IMR-90 (cell line): ENCODE results near the gene RORC. TPM values are rescaled to one million over a fixed set of nuclear protein-coding genes. Genes with fewer than 3 reads are reported as not detected.

Experiments
- ATAC-seq: fragments of 200-7000 bp; cut with Tn5 transposase; 2 replicates; pipeline ENCODE4 v1.9.1; 2020; ENCODE audit warnings: low read depth, mild to moderate bottlenecking, moderate library complexity
- BruUV-seq: library from RNA; stranded (reverse); fragments of 400-500 nt; replicated peaks from 2 replicates; lab custom pipeline; 2021; lab: Mats Ljungman, UMichigan
- CTCF ChIA-PET: fragments of 300-600 bp; formaldehyde crosslinking; extraction: SDS; loops from one replicate; lab custom pipeline; 2021; ENCODE audit warnings: antibody characterized with exemption; lab: Yijun Ruan, JAX
- POLR2A ChIA-PET: fragments of 300-600 bp; sonication (Branson Sonifier 250); formaldehyde crosslinking; loops from one replicate; lab custom pipeline; 2022; ENCODE audit warnings: antibody characterized with exemption; ENCODE audit not compliant: unreplicated experiment; lab: Charles Lee
- DNase-seq: peaks from one replicate; pipeline ENCODE4 v3.0.0; 2013
- H2AFZ ChIP-seq: replicated peaks from 2 replicates; pipeline ENCODE3; 2013; ENCODE audit warnings: low read length, mild to moderate bottlenecking; ENCODE audit not compliant: poor library complexity
- H2AK5ac ChIP-seq: 2 replicates; pipeline ENCODE4 v1.6.1; 2013; ENCODE audit warnings: low read depth, low read length, inconsistent platforms
- H2AK9ac ChIP-seq: replicated peaks from 2 replicates; pipeline ENCODE3; 2013; ENCODE audit warnings: mild to moderate bottlenecking, low read depth, low read length, moderate library complexity; ENCODE audit not compliant: poor library complexity
- H2BK120ac ChIP-seq: 2 replicates; pipeline ENCODE4 v1.6.1; 2013; ENCODE audit warnings: low read depth, low read length, inconsistent platforms
- H2BK15ac ChIP-seq: 3 replicates; pipeline ENCODE4 v1.6.1; 2013; ENCODE audit warnings: low read depth, low read length, inconsistent platforms
- H2BK20ac ChIP-seq: 2 replicates; pipeline ENCODE4 v1.6.1; 2013; ENCODE audit warnings: low read depth, mild to moderate bottlenecking, inconsistent platforms, low read length, moderate library complexity
- H2BK5ac ChIP-seq: 2 replicates; pipeline ENCODE4 v1.6.1; 2013; ENCODE audit warnings: mild to moderate bottlenecking, low read depth, low read length, inconsistent platforms; ENCODE audit not compliant: poor library complexity, severe bottlenecking
- H3K14ac ChIP-seq: replicated peaks from 2 replicates; pipeline ENCODE4 v1.6.1; 2013; ENCODE audit warnings: low read depth, low read length, inconsistent platforms
- H3K18ac ChIP-seq: 2 replicates; pipeline ENCODE4 v1.6.1; 2013; ENCODE audit warnings: low read depth, low read length, control low read depth
- H3K23ac ChIP-seq: 2 replicates; pipeline ENCODE4 v1.6.1; 2013; ENCODE audit warnings: low read depth, low read length, inconsistent platforms
- H3K27ac ChIP-seq: 2 replicates; pipeline ENCODE4 v1.5.1; 2013; ENCODE audit warnings: mild to moderate bottlenecking, control low read depth, low read length; ENCODE audit not compliant: insufficient read depth
- H3K27me3 ChIP-seq: 2 replicates; pipeline ENCODE4 v1.6.1; 2013; ENCODE audit warnings: low read length; ENCODE audit not compliant: control insufficient read depth, insufficient read depth
- H3K36me3 ChIP-seq: 2 replicates; pipeline ENCODE4 v1.6.1; 2013; ENCODE audit warnings: low read length, mixed read lengths; ENCODE audit not compliant: control insufficient read depth, insufficient read depth
- H3K4ac ChIP-seq: 2 replicates; pipeline ENCODE4 v1.6.1; 2013; ENCODE audit warnings: low read depth, low read length, inconsistent platforms
- H3K4me1 ChIP-seq: 2 replicates; pipeline ENCODE4 v1.6.1; 2013; ENCODE audit warnings: low read length, mixed read lengths; ENCODE audit not compliant: control insufficient read depth, insufficient read depth
- H3K4me2 ChIP-seq: 2 replicates; pipeline ENCODE4 v1.6.1; 2013; ENCODE audit warnings: low read depth, mild to moderate bottlenecking, control low read depth, low read length, moderate library complexity
- H3K4me3 ChIP-seq: 2 replicates; pipeline ENCODE4 v1.5.1; 2013; ENCODE audit warnings: low read depth, mild to moderate bottlenecking, control low read depth, low read length, moderate library complexity; ENCODE audit not compliant: insufficient read depth
- H3K56ac ChIP-seq: 2 replicates; pipeline ENCODE4 v1.6.1; 2013; ENCODE audit warnings: low read length, inconsistent platforms; ENCODE audit not compliant: insufficient read depth; ENCODE audit errors: extremely low read depth
- H3K79me1 ChIP-seq, 2 experiments: 2 replicates each; pipeline ENCODE4 v1.6.1; 2013; ENCODE audit warnings: low read length in 2 of 2, inconsistent platforms in 1 of 2, low read depth in 1 of 2
- H3K9ac ChIP-seq: 2 replicates; pipeline ENCODE4 v1.6.1; 2013; ENCODE audit warnings: low read depth, low read length, control low read depth
- H3K9me1 ChIP-seq: 2 replicates; pipeline ENCODE4 v1.6.1; 2013; ENCODE audit warnings: low read length, inconsistent platforms; ENCODE audit not compliant: insufficient read depth
- H3K9me3 ChIP-seq: 2 replicates; pipeline ENCODE4 v1.6.1; 2013; ENCODE audit warnings: low read length; ENCODE audit not compliant: control insufficient read depth, insufficient read depth
- H4K20me1 ChIP-seq: 2 replicates; pipeline ENCODE4 v1.6.1; 2013; ENCODE audit warnings: low read length, inconsistent platforms; ENCODE audit not compliant: insufficient read depth
- H4K5ac ChIP-seq: 2 replicates; pipeline ENCODE4 v1.6.1; 2013; ENCODE audit warnings: mild to moderate bottlenecking, low read depth, low read length, control low read depth
- H4K8ac ChIP-seq, 2 experiments: 2 replicates each; pipeline ENCODE4 v1.6.1; 2013; ENCODE audit warnings: low read depth in 2 of 2, low read length in 2 of 2, control low read depth in 1 of 2, inconsistent platforms in 1 of 2
- H4K91ac ChIP-seq: 2 replicates; pipeline ENCODE4 v1.6.1; 2013; ENCODE audit warnings: low read depth, low read length, inconsistent platforms; ENCODE audit not compliant: insufficient read depth
- BHLHE40 ChIP-seq: fragments of 150-350 bp; IDR thresholded peaks from 2 replicates; pipeline ENCODE4 v1.6.1; 2016; ENCODE audit warnings: mild to moderate bottlenecking, low read depth, low read length
- MAZ ChIP-seq: IDR thresholded peaks from 2 replicates; pipeline ENCODE4 v1.6.1; 2012; ENCODE audit warnings: low read depth, mild to moderate bottlenecking, low read length, improper control_type of control experiment, moderate library complexity, borderline replicate concordance
- SMC3 ChIP-seq: fragments of 150-350 bp; IDR thresholded peaks from 2 replicates; pipeline ENCODE4 v1.6.1; 2016; ENCODE audit warnings: low read depth, mild to moderate bottlenecking, antibody characterized with exemption, low read length, moderate library complexity
- USF2 ChIP-seq: fragments of 150-350 bp; IDR thresholded peaks from 2 replicates; pipeline ENCODE4 v1.6.1; 2017; ENCODE audit warnings: mild to moderate bottlenecking, antibody characterized with exemption, low read length, low read depth
- WGBS, 2 experiments: methylation state at CpG; one replicate each; pipeline versions ENCODE4 v1.1.5 to v1.1.7; 2013; ENCODE audit warnings: missing lambda C conversion rate in 2 of 2; ENCODE audit not compliant: insufficient read length in 1 of 2; ENCODE audit errors: extremely low coverage in 2 of 2; 5-methylcytosine and 5-hydroxymethylcytosine counted together
- dilution Hi-C: fragments of 300-500 bp; cut with HindIII; formaldehyde crosslinking; loops from one replicate; pipeline ENCODE4 v1.14.3; 2018; ENCODE audit warnings: low sequenced_read_pairs; ENCODE audit not compliant: unreplicated experiment
- in situ Hi-C: fragments of 300-500 bp; cut with MboI; formaldehyde crosslinking; loops from 3 replicates; pipeline ENCODE4 v1.14.3; 2019; ENCODE audit warnings: low sequenced_read_pairs, inconsistent platforms, mixed read lengths
- intact Hi-C: fragments of 100-400 bp; cut with micrococcal nuclease; formaldehyde crosslinking; loops from 2 replicates; pipeline ENCODE4 v1.10.0; 2022
- polyA plus RNA-seq, 3 experiments: library from polyadenylated mRNA; depleted of rRNA; stranded (reverse); fragments of >200 nt; gene quantifications; 2 replicates each; pipeline ENCODE4 v1.2.3, GENCODE V29; 2012; ENCODE audit warnings: low replicate concordance in 1 of 3
- total RNA-seq: library from RNA; depleted of rRNA; stranded (reverse); fragments of >200 nt; gene quantifications from 2 replicates; pipeline ENCODE4 v1.2.3, GENCODE V29; 2012

Gene RORC
- total and polyA plus RNA-seq, 2 of the 4 experiments (the other 2 are of a cell fraction), result not detected

- no peak overlapping the region for H3K4me2 ChIP-seq
- dilution Hi-C loops, result no loop called here
- H2BK120ac ChIP-seq, result no peak overlapping the region
- H4K8ac ChIP-seq, result no peak overlapping the region
- no peak overlapping the region for H3K4me3 ChIP-seq
- no peak overlapping the region for H3K14ac ChIP-seq
- no peak overlapping the region for H3K4ac ChIP-seq
- BruUV-seq, result no TSS peak
- H4K5ac ChIP-seq, result no peak overlapping the region
- H3K27me3 ChIP-seq, result peaks cover 42% of the 10 kb centered on the region
- in situ Hi-C loops, result no loop called here
- H4K20me1 ChIP-seq, result no peaks in the 10 kb centered on the region
- no peak overlapping the region for H2BK15ac ChIP-seq
- no peak for TF ChIP-seq USF2
- TF ChIP-seq BHLHE40, result no peak
- TF ChIP-seq MAZ, result no peak
- TF ChIP-seq SMC3, result no peak
- H2AFZ ChIP-seq, result no peak overlapping the region
- no peak overlapping the region for H2AK9ac ChIP-seq
- ATAC-seq (no peak), DNase-seq (no peak)
- ChIA-PET POLR2A (no interaction called here), CTCF (no interaction called here)
- H4K91ac ChIP-seq, result no peak overlapping the region
- H3K9ac ChIP-seq, result no peak overlapping the region
- H3K23ac ChIP-seq, result no peak overlapping the region
- no peak overlapping the region for H2AK5ac ChIP-seq
- H3K9me1 ChIP-seq, result no peaks in the 10 kb centered on the region; the same call in 1 of the 2 replicates
- no peaks in the 10 kb centered on the region for H3K4me1 ChIP-seq
- no peak overlapping the region for H2BK5ac ChIP-seq
- H3K79me1 ChIP-seq, result no peaks in the 10 kb centered on the region
- WGBS, 2 experiments, result 45% methylated on average over 4 of the region's 8 CpGs; no CpG with 5 or more reads in 1 of the 2 experiments
- no peaks in the 10 kb centered on the region for H3K36me3 ChIP-seq
- H3K9me3 ChIP-seq, result no peaks in the 10 kb centered on the region
- no peak overlapping the region for H2BK20ac ChIP-seq
- intact Hi-C loops, result no loop called here
- H3K56ac ChIP-seq, result no peak overlapping the region
- no peak overlapping the region for H3K27ac ChIP-seq
- no peak overlapping the region for H3K18ac ChIP-seq
Measured at GRCh38 chr1:151851886-151852285, 20.3 kb upstream of the RORC start.
